ENCODE data around the gene NLGN3.

The NLGN3 gene

DNA sequence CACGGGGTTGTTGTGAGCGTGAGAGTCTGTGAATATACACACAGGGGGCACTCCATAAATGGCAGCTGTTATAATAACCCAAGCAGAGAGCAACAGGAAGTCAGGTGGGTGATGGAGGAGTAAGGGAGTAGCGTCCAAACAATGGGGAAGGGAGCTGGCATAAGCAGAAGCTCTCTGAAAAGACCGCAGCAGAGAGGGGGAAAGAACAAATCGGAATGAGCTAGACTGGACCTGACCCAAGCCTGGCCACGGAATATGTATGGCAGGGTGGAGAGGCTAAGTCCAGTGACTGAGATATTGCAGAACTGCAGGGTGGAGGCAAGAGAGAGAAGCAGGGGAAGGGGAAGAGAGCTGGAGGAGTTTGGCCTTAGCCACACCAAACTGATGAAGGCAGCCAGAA is 71.8 kb downstream of the NLGN3 start:
- DNase-seq, result no peak

DNA sequence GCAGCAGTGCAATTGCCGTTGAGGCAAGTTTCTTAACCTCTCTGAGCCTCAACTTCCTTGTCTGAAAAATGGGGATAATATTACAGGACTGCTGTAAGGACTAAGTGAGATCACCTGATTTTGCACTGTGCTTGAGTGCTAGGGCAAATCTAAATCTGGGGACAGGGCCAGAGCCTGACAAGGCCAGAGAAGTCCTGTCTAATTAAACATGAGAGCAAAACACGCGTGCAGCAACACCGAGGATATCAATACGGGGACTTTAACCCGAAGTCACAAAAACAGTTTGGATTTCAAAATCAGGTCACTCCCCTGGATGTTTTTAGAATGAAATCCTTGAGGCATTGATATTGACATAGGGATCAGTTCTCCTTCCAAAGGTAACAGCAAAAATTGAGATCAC is 72.7 kb downstream of the NLGN3 start:
- DNase-seq, result no peak
